Stimulated activated CD4-positive, alpha-beta T cell treated with anti-CD3 and anti-CD28 coated beads, Interleukin-15, amount 100 ng/mL, for 24 hours (primary cell): ENCODE measurements around the gene LRRC63.
"Not testable (repeated sequence)": the region's sequence is repeated elsewhere in the genome, so short reads cannot be mapped to it uniquely, and the experiment has no call there.

Source experiments
- DNase-seq: peaks from one replicate; pipeline ENCODE4 v3.0.0-alpha.2; 2020

Gene LRRC63

DNA sequence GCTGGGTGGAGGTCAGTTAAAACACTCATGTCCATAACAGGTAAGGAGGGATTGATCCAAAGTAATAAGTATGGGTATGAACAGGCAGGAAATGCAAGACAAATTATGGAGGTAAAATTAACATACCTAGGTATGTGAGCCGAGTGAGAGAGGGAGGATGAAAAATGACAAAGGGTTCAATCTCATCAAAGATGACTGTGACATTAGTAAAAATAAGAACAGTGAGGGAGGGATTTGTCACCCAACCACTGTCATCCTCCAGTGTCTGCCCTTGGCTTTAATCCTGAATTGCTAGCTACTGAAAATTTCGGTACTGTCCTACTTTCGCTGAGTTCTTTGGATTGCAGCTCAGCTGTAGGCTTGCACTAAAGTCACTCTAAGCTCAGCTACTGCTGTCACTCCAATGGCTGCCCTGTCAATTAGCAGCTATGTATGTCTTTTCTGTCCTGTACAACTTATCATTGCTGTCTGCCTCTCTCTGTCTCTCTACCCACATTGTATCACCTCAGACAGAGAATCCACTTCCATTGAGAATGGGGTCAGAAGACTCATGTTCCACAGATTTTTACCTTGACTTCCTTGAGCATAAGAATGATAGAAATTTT lies 62.5 kb downstream of the LRRC63 start:
- DNase-seq, result no peak

GRCh38 chr13:46278474-46278873 lies 66.7 kb downstream of the LRRC63 start:
- DNase-seq, result no peak

- no peak for DNase-seq
Observed at GRCh38 chr13:46281779-46282178, 70.1 kb downstream of the LRRC63 start.

GRCh38 chr13:46283912-46284824 lies 72.4 kb downstream of the LRRC63 start:
- DNase-seq, result not testable (repeated sequence)

- no peak for DNase-seq
Observed at GRCh38 chr13:46286972-46287371, 75.2 kb downstream of the LRRC63 start.

DNA sequence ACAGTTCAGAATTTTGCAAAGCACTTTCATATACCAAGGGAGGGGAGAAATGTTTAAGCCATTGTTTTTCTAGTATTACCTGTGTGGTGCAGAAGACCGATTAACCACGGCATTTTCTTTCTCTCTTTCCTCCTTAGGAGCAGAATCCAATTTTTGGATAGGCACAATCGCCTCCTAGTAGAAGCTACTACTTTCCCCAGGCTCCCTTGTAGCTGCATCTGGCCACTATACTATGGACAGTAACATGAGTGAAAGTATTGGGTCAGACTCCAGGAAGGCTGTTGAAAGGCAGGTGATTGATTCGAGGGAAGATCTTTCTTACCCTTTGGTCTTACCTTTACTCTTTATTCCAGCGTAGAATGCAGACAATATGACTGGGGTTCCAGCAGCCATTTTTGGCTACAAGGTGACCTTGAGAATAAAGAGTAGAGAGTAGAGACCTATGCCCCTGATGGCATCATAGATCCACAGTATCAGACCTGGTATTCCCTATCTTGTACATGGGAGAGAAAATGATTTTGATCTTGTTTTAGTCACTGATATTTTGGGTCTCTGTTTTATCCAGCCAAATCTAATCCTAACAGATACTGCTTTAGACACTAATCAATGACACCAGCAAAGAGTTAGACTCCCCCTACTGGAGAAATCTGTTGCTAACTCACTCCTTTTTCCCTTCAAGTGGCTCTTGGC lies 77.0 kb downstream of the LRRC63 start:
- no peak for DNase-seq

DNA sequence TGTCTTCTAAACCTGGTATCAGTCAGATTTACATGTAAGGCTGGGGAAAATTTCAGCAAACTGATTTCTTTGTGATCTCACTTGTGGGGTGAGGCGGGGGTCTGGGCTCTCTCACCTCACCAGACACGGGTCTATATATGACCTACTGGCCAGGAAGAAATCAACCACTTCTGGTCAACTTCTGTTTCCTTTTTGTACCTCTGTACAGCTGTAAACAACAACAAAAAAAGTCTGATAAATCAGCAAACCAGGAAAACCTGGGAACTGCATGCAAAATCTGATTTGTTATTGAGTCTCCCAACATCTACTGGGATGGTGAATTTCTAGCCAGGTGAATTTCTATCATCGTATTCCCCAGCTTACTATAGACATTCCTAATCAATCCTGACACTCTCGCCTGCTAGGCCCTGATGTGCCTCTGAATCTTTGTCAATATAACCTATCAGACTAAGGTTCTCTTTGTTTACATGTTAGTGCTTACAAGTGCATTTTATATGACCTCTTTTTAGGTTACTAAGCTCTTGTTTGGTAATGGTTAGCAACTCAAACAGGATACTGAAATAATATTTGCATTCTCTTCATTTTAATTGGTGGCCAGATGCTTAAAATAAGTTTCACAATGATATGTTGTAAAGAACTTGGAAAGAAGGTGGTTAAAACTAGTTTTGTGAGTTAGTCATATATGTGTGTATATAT lies 77.7 kb downstream of the LRRC63 start:
- no peak for DNase-seq

DNA sequence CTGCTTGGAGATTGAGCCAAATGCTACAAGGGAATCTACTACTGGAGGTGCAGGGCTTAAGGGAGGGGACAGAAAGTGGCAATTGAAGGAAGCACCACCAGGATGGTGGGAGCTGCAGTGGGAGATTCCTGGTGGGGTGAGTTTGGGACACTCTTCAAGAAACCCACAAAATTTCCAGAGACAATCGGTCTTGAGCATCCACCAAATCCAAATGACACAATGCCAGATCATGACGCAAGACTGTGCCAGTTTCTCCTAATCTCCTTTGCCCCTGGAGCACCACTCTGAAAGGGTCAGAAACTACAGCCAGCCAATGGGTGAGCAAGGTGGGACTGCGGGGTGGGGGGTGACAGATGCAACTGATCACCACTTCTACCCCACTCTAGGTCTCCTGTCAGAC lies 78.7 kb downstream of the LRRC63 start:
- DNase-seq, result no peak

- DNase-seq, result no peak
Observed at GRCh38 chr13:46293436-46293835, 81.7 kb downstream of the LRRC63 start.

- peak; percentile 43 for DNase-seq
Observed at GRCh38 chr13:46295491-46296114, 83.9 kb downstream of the LRRC63 start.

- DNase-seq, result no peak
Observed at GRCh38 chr13:46296115-46296822, 84.5 kb downstream of the LRRC63 start.

- DNase-seq, result no peak
Observed at GRCh38 chr13:46296921-46297320, 85.2 kb downstream of the LRRC63 start.

- no peak for DNase-seq
Observed at GRCh38 chr13:46297361-46297811, 85.7 kb downstream of the LRRC63 start.

- DNase-seq, result no peak
Observed at GRCh38 chr13:46303742-46304385, 92.1 kb downstream of the LRRC63 start.

DNA sequence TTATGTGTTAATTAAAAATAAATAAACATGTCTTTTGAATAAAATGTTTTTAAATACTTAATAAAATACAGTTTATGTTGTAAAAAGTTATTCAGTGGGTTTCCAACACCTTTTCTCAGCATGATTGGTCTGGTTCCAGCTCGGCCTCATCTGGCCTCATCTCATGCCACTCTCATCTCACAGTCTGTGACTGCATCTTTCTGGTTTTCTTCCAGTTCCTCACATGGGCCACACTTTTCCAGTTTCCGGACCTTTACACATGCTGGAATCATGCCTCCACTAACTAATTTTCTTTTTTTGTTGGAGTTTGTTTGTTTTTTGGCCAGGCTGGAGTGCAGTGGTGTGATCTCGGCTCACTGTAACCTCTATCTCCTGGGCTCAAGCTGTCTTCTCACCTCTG lies 92.8 kb downstream of the LRRC63 start:
- DNase-seq, result no peak

- no peak for DNase-seq
Observed at GRCh38 chr13:46307554-46307953, 95.8 kb downstream of the LRRC63 start.

GRCh38 chr13:46310066-46310465 lies 98.3 kb downstream of the LRRC63 start:
- no peak for DNase-seq

DNA sequence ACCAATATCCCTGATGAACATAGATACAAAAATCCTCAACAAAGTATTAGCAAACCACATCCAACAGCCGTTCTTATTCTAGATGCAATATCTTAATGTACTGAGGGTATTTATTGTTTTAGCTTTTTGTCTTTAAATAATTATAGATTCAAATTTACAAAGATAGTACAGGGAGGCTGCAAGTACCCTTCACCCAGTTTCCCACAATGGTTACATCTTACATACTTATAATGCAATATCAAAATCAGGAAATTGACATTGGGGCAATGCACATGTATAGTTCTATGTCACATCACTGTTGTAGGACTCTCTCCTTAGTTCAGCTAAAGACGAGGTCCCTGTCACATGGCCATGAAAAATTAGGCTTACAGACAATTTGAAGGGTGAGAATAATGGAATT lies 99.5 kb downstream of the LRRC63 start:
- no peak for DNase-seq

- no peak for DNase-seq
Observed at GRCh38 chr13:46313024-46313423, 101.3 kb downstream of the LRRC63 start.

GRCh38 chr13:46313432-46314257 lies 101.9 kb downstream of the LRRC63 start:
- no peak for DNase-seq
